Mammary epithelial cell (primary cell): ENCODE results near the gene ANKRD17.

ENCODE experiments used
- EZH2 ChIP-seq: IDR thresholded peaks from 2 replicates; pipeline ENCODE4 v1.6.1; 2012; ENCODE audit warnings: low read length, inconsistent platforms, borderline replicate concordance
- TF ChIP-seq, protein P1 (sequence below), 2 donors: IDR thresholded peaks in 1 of 2; conservative IDR thresholded peaks in 1 of 2; 2 replicates each; pipeline ENCODE4 v1.5.1; 2011 to 2012; ENCODE audit warnings: inconsistent platforms in 2 of 2, low read length in 2 of 2, mild to moderate bottlenecking in 2 of 2, control low read depth in 1 of 2, low read depth in 1 of 2; ENCODE audit not compliant: insufficient read depth in 1 of 2; ENCODE audit errors: extremely low read depth in 1 of 2

GRCh38 chr4:73156394-73156793, 102.2 kb downstream of the ANKRD17 start:
- TF ChIP-seq, protein P1, sequence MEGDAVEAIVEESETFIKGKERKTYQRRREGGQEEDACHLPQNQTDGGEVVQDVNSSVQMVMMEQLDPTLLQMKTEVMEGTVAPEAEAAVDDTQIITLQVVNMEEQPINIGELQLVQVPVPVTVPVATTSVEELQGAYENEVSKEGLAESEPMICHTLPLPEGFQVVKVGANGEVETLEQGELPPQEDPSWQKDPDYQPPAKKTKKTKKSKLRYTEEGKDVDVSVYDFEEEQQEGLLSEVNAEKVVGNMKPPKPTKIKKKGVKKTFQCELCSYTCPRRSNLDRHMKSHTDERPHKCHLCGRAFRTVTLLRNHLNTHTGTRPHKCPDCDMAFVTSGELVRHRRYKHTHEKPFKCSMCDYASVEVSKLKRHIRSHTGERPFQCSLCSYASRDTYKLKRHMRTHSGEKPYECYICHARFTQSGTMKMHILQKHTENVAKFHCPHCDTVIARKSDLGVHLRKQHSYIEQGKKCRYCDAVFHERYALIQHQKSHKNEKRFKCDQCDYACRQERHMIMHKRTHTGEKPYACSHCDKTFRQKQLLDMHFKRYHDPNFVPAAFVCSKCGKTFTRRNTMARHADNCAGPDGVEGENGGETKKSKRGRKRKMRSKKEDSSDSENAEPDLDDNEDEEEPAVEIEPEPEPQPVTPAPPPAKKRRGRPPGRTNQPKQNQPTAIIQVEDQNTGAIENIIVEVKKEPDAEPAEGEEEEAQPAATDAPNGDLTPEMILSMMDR (conservative IDR thresholded peaks at IDR 0.05 in 1 of 2, IDR thresholded peaks at IDR 0.05 in 1 of 2; ENCODE audit: extremely low read depth in 1 of 2, insufficient read depth in 1 of 2, low read depth in 1 of 2, low read length in 2 of 2) = no peak
- TF ChIP-seq EZH2 = no peak
